Measurements from ENCODE around the gene TEAD1. TPM values are rescaled to one million over a fixed set of nuclear protein-coding genes. Genes with fewer than 3 reads are reported as not detected.

TEAD1 gene
- total and polyA plus RNA-seq, 8 donors = 5.9 to 35.1 (median 22.0) TPM

GRCh38 chr11:12958986-12959385 lies 284.8 kb downstream of the TEAD1 start:
- H3K9me3 ChIP-seq = no peaks in the 10 kb centered on the region
- no peak overlapping the region for H3K4me3 ChIP-seq
- H3K27ac ChIP-seq = no peak overlapping the region
- H3K27me3 ChIP-seq = no peaks in the 10 kb centered on the region
- no peaks in the 10 kb centered on the region for H3K4me1 ChIP-seq
- no peak for FAIRE-seq
- no peak for ATAC-seq
- intact Hi-C loops (cut with DNase I) = no loop called here
- WGBS, 2 donors = 92 to 96% methylated on average over 3 of the region's 3 CpGs
- no peak for DNase-seq
- H3K36me3 ChIP-seq = no peaks in the 10 kb centered on the region
- TF ChIP-seq CTCF (IDR thresholded peaks at IDR 0.05) = no peak

GRCh38 chr11:12961615-12962014 lies 287.4 kb downstream of the TEAD1 start:
- Histone ChIP-seq H3K4me1 (no peaks in the 10 kb centered on the region), H3K27me3 (no peaks in the 10 kb centered on the region), H3K36me3 (no peaks in the 10 kb centered on the region), H3K9me3 (no peaks in the 10 kb centered on the region), H3K27ac (no peak overlapping the region), H3K4me3 (no peak overlapping the region)
- no peak for ATAC-seq
- FAIRE-seq = no peak
- TF ChIP-seq CTCF (IDR thresholded peaks at IDR 0.05) = no peak
- intact Hi-C loops (cut with DNase I) = loop anchor here in 2 of 3 donors (5.0 to 10.0 kb wide), 3 partner anchors 183 to 223 kb away; no protein-coding TSS in a partner anchor
- WGBS, 2 donors = 67 to 79% methylated on average over 2 of the region's 2 CpGs
- DNase-seq = no peak

- H3K9me3 ChIP-seq = no peaks in the 10 kb centered on the region
- H3K27me3 ChIP-seq = no peaks in the 10 kb centered on the region
- H3K4me3 ChIP-seq = no peak overlapping the region
- no peak for FAIRE-seq
- no peaks in the 10 kb centered on the region for H3K36me3 ChIP-seq
- no peaks in the 10 kb centered on the region for H3K4me1 ChIP-seq
- intact Hi-C loops (cut with DNase I) = loop anchor here in 2 of 3 donors (5.0 to 10.0 kb wide), 3 partner anchors 182 to 222 kb away; no protein-coding TSS in a partner anchor
- no peak for DNase-seq
- no peak for TF ChIP-seq CTCF (IDR thresholded peaks at IDR 0.05)
- ATAC-seq = no peak
- H3K27ac ChIP-seq = no peak overlapping the region
- WGBS, 2 donors = 88 to 93% methylated on average over 10 of the region's 10 CpGs
Measured at GRCh38 chr11:12962306-12962705, 288.1 kb downstream of the TEAD1 start.

- TF ChIP-seq CTCF (IDR thresholded peaks at IDR 0.05) = no peak
- no peak for ATAC-seq
- no peaks in the 10 kb centered on the region for H3K4me1 ChIP-seq
- no peak overlapping the region for H3K4me3 ChIP-seq
- intact Hi-C loops (cut with DNase I) = loop anchor here in 2 of 3 donors (5.0 to 10.0 kb wide), 3 partner anchors 182 to 222 kb away; no protein-coding TSS in a partner anchor
- no peaks in the 10 kb centered on the region for H3K36me3 ChIP-seq
- WGBS, 2 donors = 75 to 86% methylated on average over 5 of the region's 5 CpGs
- no peak for DNase-seq
- no peaks in the 10 kb centered on the region for H3K27me3 ChIP-seq
- FAIRE-seq = no peak
- no peaks in the 10 kb centered on the region for H3K9me3 ChIP-seq
- no peak overlapping the region for H3K27ac ChIP-seq
Measured at GRCh38 chr11:12963051-12963450, 288.8 kb downstream of the TEAD1 start.

GRCh38 chr11:12963792-12964536 lies 289.7 kb downstream of the TEAD1 start:
- intact Hi-C loops (cut with DNase I) = loop anchor here in 2 of 3 donors (5.0 to 10.0 kb wide), 3 partner anchors 181 to 221 kb away; no protein-coding TSS in a partner anchor

More at GRCh38 chr11:12963792-12964536, 289.7 kb downstream of the TEAD1 start:
- no peaks in the 10 kb centered on the region for H3K27me3 ChIP-seq
- ATAC-seq (peak; percentile 95 to 98 (median 96)), DNase-seq (peak; percentile 45 to 86 (median 77)), FAIRE-seq (no peak)
- 7 to 10% methylated on average over 13 of the region's 13 CpGs for WGBS, 2 donors
- H3K4me1 ChIP-seq = no peaks in the 10 kb centered on the region
- no peak overlapping the region for H3K4me3 ChIP-seq
- no peaks in the 10 kb centered on the region for H3K9me3 ChIP-seq
- no peak overlapping the region for H3K27ac ChIP-seq
- H3K36me3 ChIP-seq = no peaks in the 10 kb centered on the region
- TF ChIP-seq CTCF (IDR thresholded peaks at IDR 0.05) = peak; percentile 62 to 90 (median 76)
